Mucosa of descending colon (tissue), 3 donors: Measurements from ENCODE around the gene CDC42. TPM values are rescaled to one million over a fixed set of nuclear protein-coding genes. Genes with fewer than 3 reads are reported as not detected.

ENCODE experiments used
- ATAC-seq: fragments of 200-7000 bp; cut with Tn5 transposase; one replicate; pipeline ENCODE4 v1.9.1; 2020; ENCODE audit warnings: mild to moderate bottlenecking, moderate library complexity
- DNase-seq, 3 donors: peaks; one replicate each; pipeline ENCODE4 v3.0.0-alpha.2; 2020
- H3K36me3 ChIP-seq: fragments of 200-600 bp; one replicate; pipeline ENCODE4 v1.8.0; 2021; ENCODE audit warnings: low read depth, mild to moderate bottlenecking
- H3K4me1 ChIP-seq: fragments of 200-600 bp; one replicate; pipeline ENCODE4 v1.8.0; 2021; ENCODE audit warnings: low read depth, mild to moderate bottlenecking
- H3K4me3 ChIP-seq: fragments of 200-600 bp; one replicate; pipeline ENCODE4 v1.8.0; 2021; ENCODE audit warnings: mild to moderate bottlenecking
- H3K9me3 ChIP-seq: fragments of 200-600 bp; one replicate; pipeline ENCODE4 v1.8.0; 2021; ENCODE audit warnings: mild to moderate bottlenecking
- CTCF ChIP-seq: fragments of 200-600 bp; IDR thresholded peaks from one replicate; pipeline ENCODE4 v1.8.0; 2022; ENCODE audit warnings: antibody characterized with exemption, mild to moderate bottlenecking
- intact Hi-C, 2 donors: fragments of 100-400 bp; cut with DNase I in 1 of 2; cut with micrococcal nuclease in 1 of 2; formaldehyde crosslinking; loops; one replicate each; pipeline versions ENCODE4 v1.11.0 to v1.11.1; 2022; cut with DNase I, micrococcal nuclease
- total RNA-seq, 3 donors: library from RNA; stranded (reverse); fragmentation: NEBNext Ultra II Directional in 2 of 3; extraction: Animal tissue kit (Norgen Biotek cat#: 25700) in 2 of 3; gene quantifications; one replicate each; pipeline versions ENCODE4 v1.2.1 to v1.2.4, GENCODE V29; 2021 to 2023
- donor health status: DM: no; HTN: no; CAD: no; lungs with moderate emphysema.
- donor health status: DM: no; HTN: no; CAD: no.
- donor health status: DM: no; HTN: yes; CAD: no.

CDC42 gene
- total RNA-seq, 3 donors from 2014 or later, result 231 to 292 (median 282) TPM

- no peak for DNase-seq
- intact Hi-C loops, result no loop called here
Observed at GRCh38 chr1:22057861-22058260, 5.4 kb downstream of the CDC42 start.

GRCh38 chr1:22064751-22065402, 12.4 kb downstream of the CDC42 start:
- intact Hi-C loops, result no loop called here
- ATAC-seq (no peak), DNase-seq (no peak)
- H3K36me3 ChIP-seq, result no peaks in the 10 kb centered on the region
- H3K4me3 ChIP-seq, result no peak overlapping the region
- peaks cover 33% of the 10 kb centered on the region for H3K4me1 ChIP-seq
- no peak for TF ChIP-seq CTCF
- no peaks in the 10 kb centered on the region for H3K9me3 ChIP-seq

More at GRCh38 chr1:22057861-22058260, 5.4 kb downstream of the CDC42 start:
- no peak for TF ChIP-seq CTCF
- H3K9me3 ChIP-seq, result no peaks in the 10 kb centered on the region
- H3K4me1 ChIP-seq, result peaks cover 24% of the 10 kb centered on the region
- no peaks in the 10 kb centered on the region for H3K36me3 ChIP-seq
- H3K4me3 ChIP-seq, result no peak overlapping the region
- ATAC-seq, result no peak

GRCh38 chr1:22071511-22071910, 19.0 kb downstream of the CDC42 start:
- no peak for TF ChIP-seq CTCF
- Histone ChIP-seq H3K4me3 (no peak overlapping the region), H3K9me3 (no peaks in the 10 kb centered on the region), H3K4me1 (peaks cover 53% of the 10 kb centered on the region), H3K36me3 (no peaks in the 10 kb centered on the region)
- intact Hi-C loops, result no loop called here
- DNase-seq (no peak), ATAC-seq (no peak)

GRCh38 chr1:22074803-22075202, 22.3 kb downstream of the CDC42 start:
- ATAC-seq, result no peak
- H3K4me3 ChIP-seq, result no peak overlapping the region
- no peaks in the 10 kb centered on the region for H3K36me3 ChIP-seq
- intact Hi-C loops, result no loop called here
- no peak for DNase-seq
- H3K4me1 ChIP-seq, result peaks cover 37% of the 10 kb centered on the region
- H3K9me3 ChIP-seq, result no peaks in the 10 kb centered on the region
- TF ChIP-seq CTCF, result no peak

GRCh38 chr1:22075718-22076117, 23.2 kb downstream of the CDC42 start:
- H3K9me3 ChIP-seq, result no peaks in the 10 kb centered on the region
- H3K4me1 ChIP-seq, result peaks cover 34% of the 10 kb centered on the region
- intact Hi-C loops, result no loop called here
- TF ChIP-seq CTCF, result no peak
- ATAC-seq, result peak; percentile 64
- H3K4me3 ChIP-seq, result no peak overlapping the region
- DNase-seq, result no peak
- H3K36me3 ChIP-seq, result no peaks in the 10 kb centered on the region

- ATAC-seq (no peak), DNase-seq (no peak)
- H3K9me3 ChIP-seq, result no peaks in the 10 kb centered on the region
- intact Hi-C loops, result no loop called here
- H3K4me1 ChIP-seq, result peaks cover 31% of the 10 kb centered on the region
- TF ChIP-seq CTCF, result no peak
- no peaks in the 10 kb centered on the region for H3K36me3 ChIP-seq
- no peak overlapping the region for H3K4me3 ChIP-seq
Observed at GRCh38 chr1:22076346-22076745, 23.8 kb downstream of the CDC42 start.
